ENCODE measurements around the gene MYO1G. TPM values are rescaled to one million over a fixed set of nuclear protein-coding genes. Genes with fewer than 3 reads are reported as not detected.

MYO1G gene
- total RNA-seq, 1 experiment from 2014 or later = 0.36 TPM

DNA sequence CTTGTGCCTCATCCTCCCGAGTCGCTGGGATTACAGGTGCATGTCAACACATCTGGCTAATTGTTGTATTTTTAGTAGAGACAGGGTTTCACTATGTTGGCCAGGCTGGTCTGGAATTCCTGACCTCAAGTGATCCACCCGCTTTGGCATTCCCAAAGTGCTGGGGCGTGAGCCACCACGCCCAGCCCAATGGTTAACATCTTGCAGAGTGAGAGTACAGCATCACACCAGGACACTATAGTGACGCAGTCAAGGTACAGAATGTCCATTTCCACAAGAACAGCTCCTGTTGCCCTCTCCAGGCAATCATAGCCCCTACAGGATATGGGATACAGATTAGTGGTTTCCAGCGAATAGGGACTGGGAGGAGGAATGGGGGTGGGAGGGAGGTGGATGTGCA, 34.0 kb downstream of the MYO1G start:
- Mint-ChIP-seq H3K36me3 (ENCODE audit: insufficient read depth, unreplicated experiment) (no peaks in the 10 kb centered on the region), H3K27me3 (ENCODE audit: insufficient read depth, unreplicated experiment) (peaks cover 8% of the 10 kb centered on the region), H3K4me1 (ENCODE audit: low read depth, unreplicated experiment) (no peaks in the 10 kb centered on the region), H3K9me3 (ENCODE audit: unreplicated experiment) (no peaks in the 10 kb centered on the region), H3K27ac (ENCODE audit: unreplicated experiment) (no peak overlapping the region), H3K4me3 (ENCODE audit: unreplicated experiment) (no peak overlapping the region)
- BruUV-seq (replicated peaks) = no TSS peak
- TF ChIP-seq, protein P1, sequence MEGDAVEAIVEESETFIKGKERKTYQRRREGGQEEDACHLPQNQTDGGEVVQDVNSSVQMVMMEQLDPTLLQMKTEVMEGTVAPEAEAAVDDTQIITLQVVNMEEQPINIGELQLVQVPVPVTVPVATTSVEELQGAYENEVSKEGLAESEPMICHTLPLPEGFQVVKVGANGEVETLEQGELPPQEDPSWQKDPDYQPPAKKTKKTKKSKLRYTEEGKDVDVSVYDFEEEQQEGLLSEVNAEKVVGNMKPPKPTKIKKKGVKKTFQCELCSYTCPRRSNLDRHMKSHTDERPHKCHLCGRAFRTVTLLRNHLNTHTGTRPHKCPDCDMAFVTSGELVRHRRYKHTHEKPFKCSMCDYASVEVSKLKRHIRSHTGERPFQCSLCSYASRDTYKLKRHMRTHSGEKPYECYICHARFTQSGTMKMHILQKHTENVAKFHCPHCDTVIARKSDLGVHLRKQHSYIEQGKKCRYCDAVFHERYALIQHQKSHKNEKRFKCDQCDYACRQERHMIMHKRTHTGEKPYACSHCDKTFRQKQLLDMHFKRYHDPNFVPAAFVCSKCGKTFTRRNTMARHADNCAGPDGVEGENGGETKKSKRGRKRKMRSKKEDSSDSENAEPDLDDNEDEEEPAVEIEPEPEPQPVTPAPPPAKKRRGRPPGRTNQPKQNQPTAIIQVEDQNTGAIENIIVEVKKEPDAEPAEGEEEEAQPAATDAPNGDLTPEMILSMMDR (IDR thresholded peaks at IDR 0.05; ENCODE audit: insufficient read depth in 1 of 2, low read depth in 1 of 2, low read length in 1 of 2, severe bottlenecking in 1 of 2, unreplicated experiment in 1 of 2) = no peak
- no peaks in the 10 kb centered on the region for H3K9me3 ChIP-seq
- H3K4me1 ChIP-seq = no peaks in the 10 kb centered on the region
- CTCF ChIA-PET = interaction anchor here (0.5 kb wide), 1 partner anchor 222 kb away, joined by 5 read pairs; no protein-coding TSS in a partner anchor
- DNase-seq = no peak
- H3K27me3 ChIP-seq (replicated peaks; ENCODE audit: control insufficient read depth, insufficient read depth, low read length) = no peaks in the 10 kb centered on the region
- POLR2A ChIA-PET = no interaction called here
- H3K36me3 ChIP-seq (ENCODE audit: control insufficient read depth, insufficient read depth, low read length) = no peaks in the 10 kb centered on the region
- intact Hi-C loops (cut with micrococcal nuclease; ENCODE audit: unreplicated experiment) = no loop called here
- no peak overlapping the region for H3K4me3 ChIP-seq (ENCODE audit: low read depth, low read length)

DNA sequence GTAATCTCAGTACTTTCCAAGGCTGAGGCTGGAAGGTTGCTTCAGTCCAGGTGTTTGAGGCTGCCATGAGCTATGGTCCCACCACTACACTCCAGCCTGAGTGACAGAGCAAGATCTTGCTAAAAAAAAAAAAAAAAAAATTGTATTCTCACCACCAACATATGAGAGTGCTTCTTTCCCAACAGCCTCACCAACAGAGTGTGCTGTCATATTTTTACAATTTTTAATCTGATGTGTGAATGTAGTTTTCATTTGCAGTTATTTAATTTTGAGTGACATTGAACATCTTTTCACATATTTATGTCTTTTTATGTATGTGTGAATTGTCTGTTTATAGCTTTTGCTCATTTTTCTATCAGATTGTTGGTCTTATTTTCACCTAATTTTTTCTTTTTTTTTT, 35.2 kb downstream of the MYO1G start:
- POLR2A ChIA-PET = no interaction called here
- CTCF ChIA-PET = no interaction called here
- Histone ChIP-seq H3K9me3 (no peaks in the 10 kb centered on the region), H3K4me1 (no peaks in the 10 kb centered on the region), H3K27me3 (replicated peaks; ENCODE audit: control insufficient read depth, insufficient read depth, low read length) (no peaks in the 10 kb centered on the region), H3K36me3 (ENCODE audit: control insufficient read depth, insufficient read depth, low read length) (no peaks in the 10 kb centered on the region), H3K4me3 (ENCODE audit: low read depth, low read length) (no peak overlapping the region)
- Mint-ChIP-seq H3K27ac (ENCODE audit: unreplicated experiment) (no peak overlapping the region), H3K4me3 (ENCODE audit: unreplicated experiment) (no peak overlapping the region), H3K36me3 (ENCODE audit: insufficient read depth, unreplicated experiment) (no peaks in the 10 kb centered on the region), H3K27me3 (ENCODE audit: insufficient read depth, unreplicated experiment) (peaks cover 10% of the 10 kb centered on the region), H3K4me1 (ENCODE audit: low read depth, unreplicated experiment) (no peaks in the 10 kb centered on the region), H3K9me3 (ENCODE audit: unreplicated experiment) (no peaks in the 10 kb centered on the region)
- BruUV-seq (replicated peaks) = no TSS peak
- TF ChIP-seq, protein P1 (IDR thresholded peaks at IDR 0.05; ENCODE audit: insufficient read depth in 1 of 2, low read depth in 1 of 2, low read length in 1 of 2, severe bottlenecking in 1 of 2, unreplicated experiment in 1 of 2) = no peak
- DNase-seq = no peak
- intact Hi-C loops (cut with micrococcal nuclease; ENCODE audit: unreplicated experiment) = no loop called here

DNA sequence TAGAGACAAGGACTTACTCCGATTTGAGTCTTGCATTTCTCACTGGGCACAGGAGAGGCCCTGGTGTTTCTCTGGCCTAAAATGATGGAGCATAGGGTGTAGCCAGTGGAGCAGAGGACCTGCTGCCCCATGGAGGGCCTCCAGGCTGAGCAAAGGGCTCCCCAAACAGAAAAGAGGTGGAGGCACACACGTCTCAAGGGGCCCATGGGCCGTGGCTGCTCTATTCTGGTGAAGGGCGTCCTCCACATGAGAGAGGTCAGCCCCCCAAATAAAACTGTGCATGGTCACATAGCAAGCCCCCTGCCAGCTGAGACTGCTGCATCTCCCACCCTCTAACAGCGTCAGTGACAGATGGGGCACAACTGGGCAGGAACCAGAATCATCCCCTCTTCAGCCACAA, 41.4 kb downstream of the MYO1G start:
- Mint-ChIP-seq H3K4me3 (ENCODE audit: unreplicated experiment) (no peak overlapping the region), H3K9me3 (ENCODE audit: unreplicated experiment) (no peaks in the 10 kb centered on the region), H3K27me3 (ENCODE audit: insufficient read depth, unreplicated experiment) (peaks cover 4% of the 10 kb centered on the region), H3K4me1 (ENCODE audit: low read depth, unreplicated experiment) (no peaks in the 10 kb centered on the region), H3K27ac (ENCODE audit: unreplicated experiment) (no peak overlapping the region), H3K36me3 (ENCODE audit: insufficient read depth, unreplicated experiment) (no peaks in the 10 kb centered on the region)
- Histone ChIP-seq H3K4me1 (no peaks in the 10 kb centered on the region), H3K27me3 (replicated peaks; ENCODE audit: control insufficient read depth, insufficient read depth, low read length) (no peaks in the 10 kb centered on the region), H3K36me3 (ENCODE audit: control insufficient read depth, insufficient read depth, low read length) (no peaks in the 10 kb centered on the region), H3K9me3 (no peaks in the 10 kb centered on the region), H3K4me3 (ENCODE audit: low read depth, low read length) (no peak overlapping the region)
- intact Hi-C loops (cut with micrococcal nuclease; ENCODE audit: unreplicated experiment) = no loop called here
- TF ChIP-seq, protein P1 (IDR thresholded peaks at IDR 0.05; ENCODE audit: insufficient read depth in 1 of 2, low read depth in 1 of 2, low read length in 1 of 2, severe bottlenecking in 1 of 2, unreplicated experiment in 1 of 2) = no peak
- BruUV-seq (replicated peaks) = no TSS peak
- POLR2A ChIA-PET = no interaction called here
- no peak for DNase-seq
- CTCF ChIA-PET = no interaction called here

Data from Caco-2 (cell line).